IMR-90 (cell line): ENCODE measurements around the gene AP2A1. TPM values are rescaled to one million over a fixed set of nuclear protein-coding genes. Genes with fewer than 3 reads are reported as not detected.

Experiments used
- ATAC-seq: fragments of 200-7000 bp; cut with Tn5 transposase; 2 replicates; pipeline ENCODE4 v1.9.1; 2020; ENCODE audit warnings: low read depth, mild to moderate bottlenecking, moderate library complexity
- BruUV-seq: library from RNA; stranded (reverse); fragments of 400-500 nt; replicated peaks from 2 replicates; lab custom pipeline; 2021; lab: Mats Ljungman, UMichigan
- CTCF ChIA-PET: fragments of 300-600 bp; formaldehyde crosslinking; extraction: SDS; loops from one replicate; lab custom pipeline; 2021; ENCODE audit warnings: antibody characterized with exemption; lab: Yijun Ruan, JAX
- POLR2A ChIA-PET: fragments of 300-600 bp; sonication (Branson Sonifier 250); formaldehyde crosslinking; loops from one replicate; lab custom pipeline; 2022; ENCODE audit warnings: antibody characterized with exemption; ENCODE audit not compliant: unreplicated experiment; lab: Charles Lee
- DNase-seq: peaks from one replicate; pipeline ENCODE4 v3.0.0; 2013
- H2AFZ ChIP-seq: replicated peaks from 2 replicates; pipeline ENCODE3; 2013; ENCODE audit warnings: low read length, mild to moderate bottlenecking; ENCODE audit not compliant: poor library complexity
- H2AK5ac ChIP-seq: 2 replicates; pipeline ENCODE4 v1.6.1; 2013; ENCODE audit warnings: low read depth, low read length, inconsistent platforms
- H2AK9ac ChIP-seq: replicated peaks from 2 replicates; pipeline ENCODE3; 2013; ENCODE audit warnings: mild to moderate bottlenecking, low read depth, low read length, moderate library complexity; ENCODE audit not compliant: poor library complexity
- H2BK120ac ChIP-seq: 2 replicates; pipeline ENCODE4 v1.6.1; 2013; ENCODE audit warnings: low read depth, low read length, inconsistent platforms
- H2BK15ac ChIP-seq: 3 replicates; pipeline ENCODE4 v1.6.1; 2013; ENCODE audit warnings: low read depth, low read length, inconsistent platforms
- H2BK20ac ChIP-seq: 2 replicates; pipeline ENCODE4 v1.6.1; 2013; ENCODE audit warnings: low read depth, mild to moderate bottlenecking, inconsistent platforms, low read length, moderate library complexity
- H2BK5ac ChIP-seq: 2 replicates; pipeline ENCODE4 v1.6.1; 2013; ENCODE audit warnings: mild to moderate bottlenecking, low read depth, low read length, inconsistent platforms; ENCODE audit not compliant: poor library complexity, severe bottlenecking
- H3K14ac ChIP-seq: replicated peaks from 2 replicates; pipeline ENCODE4 v1.6.1; 2013; ENCODE audit warnings: low read depth, low read length, inconsistent platforms
- H3K18ac ChIP-seq: 2 replicates; pipeline ENCODE4 v1.6.1; 2013; ENCODE audit warnings: low read depth, low read length, control low read depth
- H3K23ac ChIP-seq: 2 replicates; pipeline ENCODE4 v1.6.1; 2013; ENCODE audit warnings: low read depth, low read length, inconsistent platforms
- H3K27ac ChIP-seq: 2 replicates; pipeline ENCODE4 v1.5.1; 2013; ENCODE audit warnings: mild to moderate bottlenecking, control low read depth, low read length; ENCODE audit not compliant: insufficient read depth
- H3K27me3 ChIP-seq: 2 replicates; pipeline ENCODE4 v1.6.1; 2013; ENCODE audit warnings: low read length; ENCODE audit not compliant: control insufficient read depth, insufficient read depth
- H3K36me3 ChIP-seq: 2 replicates; pipeline ENCODE4 v1.6.1; 2013; ENCODE audit warnings: low read length, mixed read lengths; ENCODE audit not compliant: control insufficient read depth, insufficient read depth
- H3K4ac ChIP-seq: 2 replicates; pipeline ENCODE4 v1.6.1; 2013; ENCODE audit warnings: low read depth, low read length, inconsistent platforms
- H3K4me1 ChIP-seq: 2 replicates; pipeline ENCODE4 v1.6.1; 2013; ENCODE audit warnings: low read length, mixed read lengths; ENCODE audit not compliant: control insufficient read depth, insufficient read depth
- H3K4me2 ChIP-seq: 2 replicates; pipeline ENCODE4 v1.6.1; 2013; ENCODE audit warnings: low read depth, mild to moderate bottlenecking, control low read depth, low read length, moderate library complexity
- H3K4me3 ChIP-seq: 2 replicates; pipeline ENCODE4 v1.5.1; 2013; ENCODE audit warnings: low read depth, mild to moderate bottlenecking, control low read depth, low read length, moderate library complexity; ENCODE audit not compliant: insufficient read depth
- H3K56ac ChIP-seq: 2 replicates; pipeline ENCODE4 v1.6.1; 2013; ENCODE audit warnings: low read length, inconsistent platforms; ENCODE audit not compliant: insufficient read depth; ENCODE audit errors: extremely low read depth
- H3K79me1 ChIP-seq, 2 experiments: 2 replicates each; pipeline ENCODE4 v1.6.1; 2013; ENCODE audit warnings: low read length in 2 of 2, inconsistent platforms in 1 of 2, low read depth in 1 of 2
- H3K9ac ChIP-seq: 2 replicates; pipeline ENCODE4 v1.6.1; 2013; ENCODE audit warnings: low read depth, low read length, control low read depth
- H3K9me1 ChIP-seq: 2 replicates; pipeline ENCODE4 v1.6.1; 2013; ENCODE audit warnings: low read length, inconsistent platforms; ENCODE audit not compliant: insufficient read depth
- H3K9me3 ChIP-seq: 2 replicates; pipeline ENCODE4 v1.6.1; 2013; ENCODE audit warnings: low read length; ENCODE audit not compliant: control insufficient read depth, insufficient read depth
- H4K20me1 ChIP-seq: 2 replicates; pipeline ENCODE4 v1.6.1; 2013; ENCODE audit warnings: low read length, inconsistent platforms; ENCODE audit not compliant: insufficient read depth
- H4K5ac ChIP-seq: 2 replicates; pipeline ENCODE4 v1.6.1; 2013; ENCODE audit warnings: mild to moderate bottlenecking, low read depth, low read length, control low read depth
- H4K8ac ChIP-seq, 2 experiments: 2 replicates each; pipeline ENCODE4 v1.6.1; 2013; ENCODE audit warnings: low read depth in 2 of 2, low read length in 2 of 2, control low read depth in 1 of 2, inconsistent platforms in 1 of 2
- H4K91ac ChIP-seq: 2 replicates; pipeline ENCODE4 v1.6.1; 2013; ENCODE audit warnings: low read depth, low read length, inconsistent platforms; ENCODE audit not compliant: insufficient read depth
- BHLHE40 ChIP-seq: fragments of 150-350 bp; IDR thresholded peaks from 2 replicates; pipeline ENCODE4 v1.6.1; 2016; ENCODE audit warnings: mild to moderate bottlenecking, low read depth, low read length
- CEBPB ChIP-seq: IDR thresholded peaks from 2 replicates; pipeline ENCODE4 v1.6.1; 2012; ENCODE audit warnings: low read depth, low read length, improper control_type of control experiment
- CHD1 ChIP-seq: IDR thresholded peaks from 2 replicates; pipeline ENCODE4 v1.6.1; 2012; ENCODE audit warnings: low read depth, low read length, improper control_type of control experiment
- MAFK ChIP-seq: IDR thresholded peaks from 2 replicates; pipeline ENCODE4 v1.6.1; 2012; ENCODE audit warnings: low read depth, low read length, improper control_type of control experiment
- MAZ ChIP-seq: IDR thresholded peaks from 2 replicates; pipeline ENCODE4 v1.6.1; 2012; ENCODE audit warnings: low read depth, mild to moderate bottlenecking, low read length, improper control_type of control experiment, moderate library complexity, borderline replicate concordance
- MXI1 ChIP-seq: IDR thresholded peaks from 2 replicates; pipeline ENCODE4 v1.6.1; 2012; ENCODE audit warnings: low read depth, mild to moderate bottlenecking, low read length, moderate library complexity, borderline replicate concordance
- NFE2L2 ChIP-seq: fragments of 150-350 bp; IDR thresholded peaks from 2 replicates; pipeline ENCODE4 v1.6.1; 2016; ENCODE audit warnings: low read depth, mild to moderate bottlenecking, low read length
- POLR2A ChIP-seq: IDR thresholded peaks from 2 replicates; pipeline ENCODE4 v1.6.1; 2012; ENCODE audit warnings: mild to moderate bottlenecking, low read depth, low read length
- RAD21 ChIP-seq: IDR thresholded peaks from 2 replicates; pipeline ENCODE4 v1.6.1; 2012; ENCODE audit warnings: low read length, improper control_type of control experiment
- RCOR1 ChIP-seq: IDR thresholded peaks from 2 replicates; pipeline ENCODE4 v1.6.1; 2012; ENCODE audit warnings: mild to moderate bottlenecking, low read length, improper control_type of control experiment; ENCODE audit not compliant: insufficient replicate concordance
- RFX5 ChIP-seq: IDR thresholded peaks from 2 replicates; pipeline ENCODE4 v1.8.0; 2012; ENCODE audit warnings: low read depth, mild to moderate bottlenecking, low read length, moderate library complexity
- SMC3 ChIP-seq: fragments of 150-350 bp; IDR thresholded peaks from 2 replicates; pipeline ENCODE4 v1.6.1; 2016; ENCODE audit warnings: low read depth, mild to moderate bottlenecking, antibody characterized with exemption, low read length, moderate library complexity
- WGBS, 2 experiments: methylation state at CpG; one replicate each; pipeline versions ENCODE4 v1.1.5 to v1.1.7; 2013; ENCODE audit warnings: missing lambda C conversion rate in 2 of 2; ENCODE audit not compliant: insufficient read length in 1 of 2; ENCODE audit errors: extremely low coverage in 2 of 2; 5-methylcytosine and 5-hydroxymethylcytosine counted together
- dilution Hi-C: fragments of 300-500 bp; cut with HindIII; formaldehyde crosslinking; loops from one replicate; pipeline ENCODE4 v1.14.3; 2018; ENCODE audit warnings: low sequenced_read_pairs; ENCODE audit not compliant: unreplicated experiment
- in situ Hi-C: fragments of 300-500 bp; cut with MboI; formaldehyde crosslinking; loops from 3 replicates; pipeline ENCODE4 v1.14.3; 2019; ENCODE audit warnings: low sequenced_read_pairs, inconsistent platforms, mixed read lengths
- intact Hi-C: fragments of 100-400 bp; cut with micrococcal nuclease; formaldehyde crosslinking; loops from 2 replicates; pipeline ENCODE4 v1.10.0; 2022
- polyA plus RNA-seq, 3 experiments: library from polyadenylated mRNA; depleted of rRNA; stranded (reverse); fragments of >200 nt; gene quantifications; 2 replicates each; pipeline ENCODE4 v1.2.3, GENCODE V29; 2012; ENCODE audit warnings: low replicate concordance in 1 of 3
- total RNA-seq: library from RNA; depleted of rRNA; stranded (reverse); fragments of >200 nt; gene quantifications from 2 replicates; pipeline ENCODE4 v1.2.3, GENCODE V29; 2012
- TF ChIP-seq, protein P1 (sequence below): fragments of 150-350 bp; IDR thresholded peaks from 2 replicates; pipeline ENCODE4 v1.6.1; 2017; ENCODE audit warnings: mild to moderate bottlenecking, antibody characterized with exemption, low read length, low read depth
- TF ChIP-seq, protein P2 (sequence below): conservative IDR thresholded peaks from 2 replicates; pipeline ENCODE4 v1.5.1; 2012; ENCODE audit warnings: mild to moderate bottlenecking, low read depth, low read length, improper control_type of control experiment
- TF ChIP-seq, protein P3 (sequence below): fragments of 150-350 bp; IDR thresholded peaks from 2 replicates; pipeline ENCODE4 v1.6.1; 2016; ENCODE audit warnings: low read depth, mild to moderate bottlenecking, low read length, moderate library complexity, borderline replicate concordance

The AP2A1 gene
- total and polyA plus RNA-seq, 2 of the 4 experiments (the other 2 are of a cell fraction): 40.7 to 122 TPM

DNA sequence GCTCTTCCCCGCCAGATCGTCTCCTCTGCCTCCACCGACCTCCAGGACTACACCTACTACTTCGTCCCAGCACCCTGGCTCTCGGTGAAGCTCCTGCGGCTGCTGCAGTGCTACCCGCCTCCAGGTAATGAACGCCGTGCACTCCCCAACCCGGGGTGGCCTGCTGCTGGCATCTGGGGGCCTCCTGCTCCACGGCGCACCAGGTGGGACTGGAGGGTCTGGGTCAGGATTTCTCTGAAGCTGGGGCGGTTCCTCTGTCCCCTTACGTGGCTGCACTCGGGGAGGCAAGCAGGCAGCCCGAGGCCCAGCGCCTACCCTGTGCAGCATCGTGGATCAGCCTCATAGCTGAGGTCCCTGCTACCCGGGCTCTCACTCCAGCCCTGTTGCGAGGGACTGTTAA is 28.8 kb downstream of the AP2A1 start:
- H3K27ac ChIP-seq: no peak overlapping the region
- BruUV-seq: no TSS peak
- DNase-seq: no peak
- POLR2A ChIA-PET: no interaction called here
- dilution Hi-C loops (no loop called here), intact Hi-C loops (no loop called here), in situ Hi-C loops (no loop called here)
- no peaks in the 10 kb centered on the region for H3K27me3 ChIP-seq
- no peak overlapping the region for H2AK5ac ChIP-seq
- H4K91ac ChIP-seq: no peak overlapping the region
- H4K5ac ChIP-seq: no peak overlapping the region
- no peak for ATAC-seq
- H3K9ac ChIP-seq: no peak overlapping the region
- no peak overlapping the region for H2BK20ac ChIP-seq
- peaks cover 8 to 26% of the 10 kb centered on the region in 2 experiments for H3K79me1 ChIP-seq
- peaks cover 2% of the 10 kb centered on the region; the same call in 1 of the 2 replicates for H3K4me1 ChIP-seq
- no peak overlapping the region for H3K23ac ChIP-seq
- peaks cover 79% of the 10 kb centered on the region for H3K36me3 ChIP-seq
- H2BK120ac ChIP-seq: no peak overlapping the region
- peaks cover 23% of the 10 kb centered on the region for H4K20me1 ChIP-seq
- H3K9me3 ChIP-seq: no peaks in the 10 kb centered on the region
- no peak overlapping the region for H3K14ac ChIP-seq
- H3K4me2 ChIP-seq: no peak overlapping the region
- no peak overlapping the region for H2BK5ac ChIP-seq
- no peak overlapping the region for H2BK15ac ChIP-seq
- H2AK9ac ChIP-seq: no peak overlapping the region
- no peak overlapping the region for H3K56ac ChIP-seq
- WGBS, 2 experiments: 98% methylated on average over 6 of the region's 20 CpGs; no CpG with 5 or more reads in 1 of the 2 experiments
- no peak overlapping the region for H4K8ac ChIP-seq
- H3K9me1 ChIP-seq: 0 out of 2 replicates have a peak, but pooled peaks cover 4% of the 10 kb centered on the region
- H3K4me3 ChIP-seq: no peak overlapping the region
- H3K18ac ChIP-seq: no peak overlapping the region
- TF ChIP-seq, protein P1, sequence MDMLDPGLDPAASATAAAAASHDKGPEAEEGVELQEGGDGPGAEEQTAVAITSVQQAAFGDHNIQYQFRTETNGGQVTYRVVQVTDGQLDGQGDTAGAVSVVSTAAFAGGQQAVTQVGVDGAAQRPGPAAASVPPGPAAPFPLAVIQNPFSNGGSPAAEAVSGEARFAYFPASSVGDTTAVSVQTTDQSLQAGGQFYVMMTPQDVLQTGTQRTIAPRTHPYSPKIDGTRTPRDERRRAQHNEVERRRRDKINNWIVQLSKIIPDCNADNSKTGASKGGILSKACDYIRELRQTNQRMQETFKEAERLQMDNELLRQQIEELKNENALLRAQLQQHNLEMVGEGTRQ: no peak
- no peak for TF ChIP-seq NFE2L2
- no peak for TF ChIP-seq SMC3
- TF ChIP-seq, protein P2, sequence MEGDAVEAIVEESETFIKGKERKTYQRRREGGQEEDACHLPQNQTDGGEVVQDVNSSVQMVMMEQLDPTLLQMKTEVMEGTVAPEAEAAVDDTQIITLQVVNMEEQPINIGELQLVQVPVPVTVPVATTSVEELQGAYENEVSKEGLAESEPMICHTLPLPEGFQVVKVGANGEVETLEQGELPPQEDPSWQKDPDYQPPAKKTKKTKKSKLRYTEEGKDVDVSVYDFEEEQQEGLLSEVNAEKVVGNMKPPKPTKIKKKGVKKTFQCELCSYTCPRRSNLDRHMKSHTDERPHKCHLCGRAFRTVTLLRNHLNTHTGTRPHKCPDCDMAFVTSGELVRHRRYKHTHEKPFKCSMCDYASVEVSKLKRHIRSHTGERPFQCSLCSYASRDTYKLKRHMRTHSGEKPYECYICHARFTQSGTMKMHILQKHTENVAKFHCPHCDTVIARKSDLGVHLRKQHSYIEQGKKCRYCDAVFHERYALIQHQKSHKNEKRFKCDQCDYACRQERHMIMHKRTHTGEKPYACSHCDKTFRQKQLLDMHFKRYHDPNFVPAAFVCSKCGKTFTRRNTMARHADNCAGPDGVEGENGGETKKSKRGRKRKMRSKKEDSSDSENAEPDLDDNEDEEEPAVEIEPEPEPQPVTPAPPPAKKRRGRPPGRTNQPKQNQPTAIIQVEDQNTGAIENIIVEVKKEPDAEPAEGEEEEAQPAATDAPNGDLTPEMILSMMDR: no peak
- no peak for TF ChIP-seq CHD1
- no peak for TF ChIP-seq MAZ
- no peak for TF ChIP-seq CEBPB
- TF ChIP-seq RAD21: no peak
- no peak for TF ChIP-seq MAFK
- no peak for TF ChIP-seq RFX5
- no peak for TF ChIP-seq MXI1
- TF ChIP-seq, protein P3, sequence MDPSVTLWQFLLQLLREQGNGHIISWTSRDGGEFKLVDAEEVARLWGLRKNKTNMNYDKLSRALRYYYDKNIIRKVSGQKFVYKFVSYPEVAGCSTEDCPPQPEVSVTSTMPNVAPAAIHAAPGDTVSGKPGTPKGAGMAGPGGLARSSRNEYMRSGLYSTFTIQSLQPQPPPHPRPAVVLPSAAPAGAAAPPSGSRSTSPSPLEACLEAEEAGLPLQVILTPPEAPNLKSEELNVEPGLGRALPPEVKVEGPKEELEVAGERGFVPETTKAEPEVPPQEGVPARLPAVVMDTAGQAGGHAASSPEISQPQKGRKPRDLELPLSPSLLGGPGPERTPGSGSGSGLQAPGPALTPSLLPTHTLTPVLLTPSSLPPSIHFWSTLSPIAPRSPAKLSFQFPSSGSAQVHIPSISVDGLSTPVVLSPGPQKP: no peak
- TF ChIP-seq POLR2A: no peak
- TF ChIP-seq BHLHE40: no peak
- no peak for TF ChIP-seq RCOR1
- no peak overlapping the region for H3K4ac ChIP-seq
- CTCF ChIA-PET: no interaction called here
- H2AFZ ChIP-seq: no peak overlapping the region
